IPS-15b (cell line): ENCODE results near the gene DOCK2.

ENCODE experiments used
- H3K27me3 ChIP-seq: one replicate; pipeline ENCODE4 v1.6.1; 2013; ENCODE audit warnings: low read length; ENCODE audit not compliant: control insufficient read depth, insufficient read depth
- H3K36me3 ChIP-seq: one replicate; pipeline ENCODE4 v1.6.1; 2013; ENCODE audit warnings: low read length; ENCODE audit not compliant: control insufficient read depth, insufficient read depth
- H3K4me1 ChIP-seq: one replicate; pipeline ENCODE4 v1.6.1; 2013; ENCODE audit warnings: mild to moderate bottlenecking, low read length; ENCODE audit not compliant: control insufficient read depth, insufficient read depth
- H3K4me3 ChIP-seq: one replicate; pipeline ENCODE4 v1.5.1; 2013; ENCODE audit warnings: low read depth, low read length
- H3K9ac ChIP-seq: one replicate; pipeline ENCODE4 v1.6.1; 2013; ENCODE audit warnings: low read depth, mild to moderate bottlenecking, low read length
- H3K9me3 ChIP-seq: one replicate; pipeline ENCODE4 v1.6.1; 2013; ENCODE audit warnings: mild to moderate bottlenecking, low read length; ENCODE audit not compliant: control insufficient read depth, insufficient read depth

Gene DOCK2

DNA sequence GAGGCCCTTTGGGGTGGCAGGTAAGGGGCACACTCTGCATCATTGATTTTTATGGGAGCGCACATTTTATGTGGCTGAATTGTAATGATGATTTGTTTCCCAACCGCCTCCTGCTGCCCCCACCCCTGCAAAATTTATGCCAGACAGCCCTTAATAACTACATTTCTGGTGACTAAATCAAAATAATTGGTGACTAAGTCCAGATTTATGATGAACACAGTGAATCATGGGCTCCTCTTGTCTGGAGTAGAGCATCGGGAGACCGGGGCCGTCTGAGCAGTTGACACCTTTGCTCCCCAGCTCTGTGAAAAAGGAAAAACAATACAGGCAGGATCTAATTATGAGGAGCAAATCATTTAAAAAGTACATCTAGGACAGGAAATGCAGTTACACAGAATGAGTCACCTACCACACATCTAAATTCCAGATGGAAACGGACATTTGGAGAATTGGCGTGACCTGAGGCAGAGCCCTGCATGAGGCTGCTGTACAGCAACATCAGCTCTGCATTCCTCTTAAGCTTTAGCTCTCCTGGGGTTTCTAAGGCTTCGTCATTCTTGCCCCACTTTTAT lies 58.9 kb downstream of the DOCK2 start:
- Histone ChIP-seq H3K4me1 (no peaks in the 10 kb centered on the region), H3K9me3 (no peaks in the 10 kb centered on the region), H3K9ac (no peak overlapping the region), H3K27me3 (no peaks in the 10 kb centered on the region), H3K4me3 (no peak overlapping the region), H3K36me3 (no peaks in the 10 kb centered on the region)

GRCh38 chr5:169696621-169697510 lies 59.8 kb downstream of the DOCK2 start:
- H3K27me3 ChIP-seq: no peaks in the 10 kb centered on the region
- no peaks in the 10 kb centered on the region for H3K9me3 ChIP-seq
- no peaks in the 10 kb centered on the region for H3K36me3 ChIP-seq
- no peak overlapping the region for H3K4me3 ChIP-seq
- H3K9ac ChIP-seq: no peak overlapping the region
- H3K4me1 ChIP-seq: no peaks in the 10 kb centered on the region

DNA sequence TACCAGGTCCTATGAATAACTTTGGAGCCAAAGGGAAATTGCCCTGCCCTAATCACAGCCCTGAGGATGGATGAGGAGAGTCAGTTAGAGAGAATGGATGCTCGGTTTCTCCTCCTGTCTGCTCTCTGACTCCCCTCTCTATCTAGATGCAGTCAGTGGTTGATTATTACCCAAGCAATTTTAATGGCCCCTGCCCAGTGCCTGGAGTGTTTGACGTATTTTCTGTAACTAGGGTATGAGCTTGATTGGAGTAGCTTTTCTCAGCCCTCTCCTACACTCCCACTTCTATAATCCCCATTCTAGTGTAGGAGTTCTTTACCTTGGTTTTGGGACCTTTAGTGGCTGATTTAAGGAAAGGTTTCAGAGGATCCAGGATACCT lies 60.4 kb downstream of the DOCK2 start:
- no peak overlapping the region for H3K9ac ChIP-seq
- no peaks in the 10 kb centered on the region for H3K4me1 ChIP-seq
- no peaks in the 10 kb centered on the region for H3K36me3 ChIP-seq
- no peaks in the 10 kb centered on the region for H3K27me3 ChIP-seq
- no peaks in the 10 kb centered on the region for H3K9me3 ChIP-seq
- no peak overlapping the region for H3K4me3 ChIP-seq

- Histone ChIP-seq H3K4me3 (no peak overlapping the region), H3K9me3 (no peaks in the 10 kb centered on the region), H3K36me3 (no peaks in the 10 kb centered on the region), H3K4me1 (no peaks in the 10 kb centered on the region), H3K9ac (no peak overlapping the region), H3K27me3 (no peaks in the 10 kb centered on the region)
Observed at GRCh38 chr5:169697976-169698375, 60.9 kb downstream of the DOCK2 start.

DNA sequence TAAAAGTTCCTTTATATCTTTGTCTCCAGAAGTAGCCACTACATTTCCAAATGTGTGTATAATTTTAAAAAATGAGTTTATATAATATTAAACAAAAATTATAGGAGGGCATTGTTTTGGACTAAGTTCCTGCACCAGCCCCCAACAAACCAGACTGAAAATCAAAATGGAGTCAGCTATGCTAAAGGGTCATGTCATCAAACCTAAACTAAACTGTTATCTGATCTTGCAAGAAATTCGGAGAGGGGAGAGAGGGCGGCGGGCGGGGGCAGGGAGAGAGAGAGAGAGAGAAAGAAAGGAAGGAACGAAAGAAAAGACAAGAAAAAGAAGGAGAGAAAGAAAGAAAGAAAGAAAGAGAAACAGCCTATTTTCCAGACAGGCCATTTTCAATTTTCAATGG lies 63.5 kb downstream of the DOCK2 start:
- no peaks in the 10 kb centered on the region for H3K36me3 ChIP-seq

GRCh38 chr5:169701910-169702451 lies 64.9 kb downstream of the DOCK2 start:
- no peak overlapping the region for H3K4me3 ChIP-seq
- no peak overlapping the region for H3K9ac ChIP-seq
- H3K4me1 ChIP-seq: no peaks in the 10 kb centered on the region
- no peaks in the 10 kb centered on the region for H3K9me3 ChIP-seq
- no peaks in the 10 kb centered on the region for H3K27me3 ChIP-seq
- no peaks in the 10 kb centered on the region for H3K36me3 ChIP-seq

More for the DNA sequence above, 63.5 kb downstream of the DOCK2 start:
- Histone ChIP-seq H3K9ac (no peak overlapping the region), H3K9me3 (no peaks in the 10 kb centered on the region), H3K27me3 (no peaks in the 10 kb centered on the region), H3K4me1 (no peaks in the 10 kb centered on the region), H3K4me3 (no peak overlapping the region)

GRCh38 chr5:169702693-169703481 lies 65.8 kb downstream of the DOCK2 start:
- no peaks in the 10 kb centered on the region for H3K9me3 ChIP-seq
- no peaks in the 10 kb centered on the region for H3K4me1 ChIP-seq
- no peak overlapping the region for H3K4me3 ChIP-seq
- H3K36me3 ChIP-seq: no peaks in the 10 kb centered on the region
- H3K27me3 ChIP-seq: no peaks in the 10 kb centered on the region
- H3K9ac ChIP-seq: no peak overlapping the region

- Histone ChIP-seq H3K27me3 (no peaks in the 10 kb centered on the region), H3K9me3 (no peaks in the 10 kb centered on the region), H3K36me3 (no peaks in the 10 kb centered on the region), H3K4me3 (no peak overlapping the region), H3K9ac (no peak overlapping the region), H3K4me1 (no peaks in the 10 kb centered on the region)
Observed at GRCh38 chr5:169703813-169704212, 66.7 kb downstream of the DOCK2 start.

DNA sequence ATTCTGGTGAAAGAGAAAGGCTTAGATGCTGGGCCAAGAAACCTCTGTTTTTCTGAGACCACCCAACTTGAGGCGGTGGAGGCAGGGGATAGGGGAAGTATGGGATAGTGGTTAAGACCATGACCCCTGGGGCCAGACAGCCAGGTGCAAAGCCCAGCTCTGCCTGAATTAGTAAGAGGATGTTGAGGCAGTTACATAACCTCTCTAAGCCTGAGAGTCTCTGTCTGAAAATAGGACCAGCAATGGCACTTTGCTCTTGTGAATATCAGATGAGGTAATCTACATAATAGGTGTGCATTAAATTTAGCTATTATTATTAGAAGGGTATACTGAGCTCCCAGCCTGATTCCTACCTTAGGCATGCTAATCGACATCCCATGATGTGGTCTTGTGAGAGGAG lies 68.2 kb downstream of the DOCK2 start:
- Histone ChIP-seq H3K27me3 (no peaks in the 10 kb centered on the region), H3K4me3 (no peak overlapping the region), H3K9me3 (no peaks in the 10 kb centered on the region), H3K4me1 (no peaks in the 10 kb centered on the region), H3K9ac (no peak overlapping the region), H3K36me3 (no peaks in the 10 kb centered on the region)

DNA sequence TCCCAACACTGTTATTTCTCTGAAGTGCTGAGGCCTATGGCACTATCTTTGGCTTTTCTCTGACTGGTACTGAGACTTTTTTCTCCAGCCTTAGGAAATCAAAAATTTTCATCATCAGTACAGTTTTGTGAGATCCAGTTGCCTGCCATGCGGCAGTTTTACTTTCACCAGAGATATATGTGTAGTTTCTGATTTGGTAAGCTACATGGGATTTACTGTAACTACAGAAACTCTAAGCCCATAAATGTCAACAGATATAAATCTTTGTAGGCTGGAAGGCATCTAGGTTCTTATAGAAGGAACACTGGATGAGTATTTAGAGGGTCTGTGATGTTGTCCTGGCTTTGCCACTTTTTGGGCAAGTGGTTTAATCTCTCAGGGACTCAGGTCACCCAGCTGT lies 69.0 kb downstream of the DOCK2 start:
- Histone ChIP-seq H3K9me3 (no peaks in the 10 kb centered on the region), H3K27me3 (no peaks in the 10 kb centered on the region), H3K9ac (no peak overlapping the region), H3K4me3 (no peak overlapping the region), H3K36me3 (no peaks in the 10 kb centered on the region), H3K4me1 (no peaks in the 10 kb centered on the region)

DNA sequence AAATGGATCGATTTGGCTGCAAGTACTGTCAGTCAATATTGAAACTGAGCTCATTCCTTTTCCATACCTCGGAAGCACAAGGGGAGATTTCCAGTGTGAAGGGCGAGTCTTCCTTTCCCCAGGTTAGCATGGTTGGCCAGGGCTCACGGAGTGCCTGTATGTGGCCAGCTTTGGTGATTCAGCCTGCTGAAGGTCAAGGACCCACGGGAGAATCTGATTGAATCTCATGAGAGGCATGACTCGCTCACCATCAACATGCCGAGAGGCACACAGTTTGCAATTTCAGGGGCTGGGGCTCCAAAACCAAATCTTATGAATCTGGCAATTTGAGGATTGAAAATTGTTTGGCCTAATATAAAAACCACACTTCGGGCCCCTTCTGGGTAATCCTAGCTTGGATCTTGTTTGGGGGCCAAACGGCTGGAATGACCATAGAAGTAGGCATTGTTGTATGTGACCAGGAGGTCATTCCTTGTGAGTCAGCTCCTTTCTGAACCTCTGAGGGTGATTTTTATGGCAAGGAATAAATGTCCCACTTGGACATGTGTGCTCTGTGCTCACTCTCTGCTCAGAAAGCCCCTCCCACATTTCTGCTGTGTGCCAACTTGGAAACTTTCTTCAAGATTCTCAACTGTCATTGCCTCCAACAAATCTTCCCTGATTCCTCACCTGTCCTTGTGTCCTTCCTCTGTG lies 69.8 kb downstream of the DOCK2 start:
- Histone ChIP-seq H3K9ac (no peak overlapping the region), H3K4me1 (no peaks in the 10 kb centered on the region), H3K9me3 (no peaks in the 10 kb centered on the region), H3K27me3 (no peaks in the 10 kb centered on the region), H3K36me3 (no peaks in the 10 kb centered on the region), H3K4me3 (no peak overlapping the region)
